GM19025 (cell line): Measurements from ENCODE around the gene CWF19L1.
A peak's percentile ranks its signal among the peaks of the same experiment; 100 is the strongest.

Experiments
- ATAC-seq: cut with Tn5 transposase; IDR thresholded peaks from one replicate; pipeline ENCODE4 v1.9.1; 2021; ENCODE audit warnings: mild to moderate bottlenecking, low read depth, moderate library complexity; ENCODE audit not compliant: unreplicated experiment

The CWF19L1 gene

DNA sequence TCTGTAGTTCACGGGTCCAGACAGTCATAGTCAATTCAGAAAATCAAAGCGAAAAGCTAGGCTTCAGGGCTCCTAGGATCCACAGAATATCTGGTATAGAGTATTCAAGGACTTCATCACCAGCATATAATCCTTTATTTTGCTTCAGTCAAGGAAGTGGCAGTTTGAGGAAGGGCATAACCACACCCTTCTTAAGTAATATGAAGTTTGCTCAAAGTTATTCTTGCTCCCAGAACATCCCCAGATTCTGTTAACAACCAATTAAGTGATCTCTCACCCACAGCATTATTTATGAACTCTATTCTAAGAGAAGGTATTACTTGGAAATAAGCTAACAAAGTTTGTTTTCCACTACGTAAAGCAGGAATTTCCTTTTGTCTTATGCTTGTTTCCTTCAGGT, 13.2 kb downstream of the CWF19L1 start:
- no peak for ATAC-seq

DNA sequence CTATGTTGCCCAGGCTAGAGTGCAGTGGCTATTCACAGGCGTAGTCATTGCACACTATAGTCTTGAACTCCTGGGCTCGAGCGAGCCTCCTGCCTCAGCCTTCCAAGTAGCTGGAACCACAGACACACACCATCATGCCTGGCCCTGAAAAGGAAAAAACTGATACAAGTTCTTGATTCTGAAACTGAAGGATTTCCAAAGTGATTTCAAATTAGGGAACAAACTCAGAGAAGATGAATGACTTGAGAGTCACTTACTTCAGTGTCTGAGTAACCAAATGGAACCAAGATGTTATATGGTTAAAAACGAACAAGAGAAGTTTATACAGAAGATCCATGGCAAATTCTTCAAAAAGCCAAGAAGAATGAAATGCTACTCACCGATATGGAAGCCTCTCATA, 14.4 kb downstream of the CWF19L1 start:
- no peak for ATAC-seq

DNA sequence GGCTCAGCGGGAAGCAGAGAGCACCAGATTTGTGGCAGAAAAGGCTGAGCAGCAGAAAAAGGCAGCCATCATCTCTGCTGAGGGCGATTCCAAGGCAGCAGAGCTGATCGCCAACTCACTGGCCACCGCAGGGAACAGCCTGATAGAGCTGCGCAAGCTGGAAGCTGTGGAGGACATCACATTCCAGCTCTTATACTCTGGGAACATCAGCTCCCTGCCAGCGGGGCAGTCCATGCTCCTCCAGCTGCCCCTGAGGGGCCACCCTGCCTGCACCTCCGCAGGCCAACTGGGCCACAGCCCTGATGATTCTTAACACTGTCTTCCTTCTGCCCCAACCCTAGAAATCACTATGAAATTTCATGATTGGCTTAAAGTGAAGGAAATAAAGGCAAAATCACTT, 18.6 kb downstream of the CWF19L1 start:
- ATAC-seq, result no peak

- no peak for ATAC-seq
Observed at GRCh38 chr10:100245484-100246220, 21.8 kb downstream of the CWF19L1 start.

DNA sequence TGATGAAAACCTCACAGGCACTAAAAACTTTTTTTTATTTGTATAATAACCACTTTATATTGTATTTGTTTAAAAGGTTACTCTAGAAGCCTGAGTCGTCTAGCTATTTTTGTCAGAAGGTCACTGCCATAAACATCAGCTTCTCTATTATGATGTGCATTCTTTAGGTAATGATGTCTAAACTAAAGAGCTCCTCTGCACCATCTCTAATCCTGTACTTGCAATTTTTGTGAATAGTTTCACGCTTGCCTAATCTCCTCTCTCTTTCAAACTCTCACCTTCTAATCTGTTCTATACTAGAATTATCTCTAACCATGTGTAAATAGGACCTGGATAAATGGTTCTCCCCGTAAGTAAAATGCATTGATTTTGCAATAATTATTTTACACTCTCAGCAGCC, 27.6 kb downstream of the CWF19L1 start:
- no peak for ATAC-seq

DNA sequence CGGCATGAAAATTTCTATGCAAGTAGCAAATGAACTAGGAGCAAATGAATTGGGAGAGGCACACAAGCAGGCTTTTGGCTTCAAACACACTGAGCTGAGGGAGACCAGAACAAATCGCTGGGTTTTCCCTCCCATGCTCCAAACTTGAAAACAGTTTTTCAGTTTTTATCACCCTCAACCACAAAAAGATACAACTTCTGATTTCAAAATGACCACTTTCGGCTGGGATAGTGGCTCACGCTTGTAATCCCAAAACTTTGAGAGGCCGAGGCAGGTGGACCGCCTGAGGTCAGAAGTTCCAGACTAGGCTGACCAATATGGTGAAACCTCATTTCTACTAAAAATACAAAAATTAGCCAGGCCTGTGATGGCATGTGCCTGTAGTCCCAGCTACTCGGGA, 29.0 kb downstream of the CWF19L1 start:
- no peak for ATAC-seq

DNA sequence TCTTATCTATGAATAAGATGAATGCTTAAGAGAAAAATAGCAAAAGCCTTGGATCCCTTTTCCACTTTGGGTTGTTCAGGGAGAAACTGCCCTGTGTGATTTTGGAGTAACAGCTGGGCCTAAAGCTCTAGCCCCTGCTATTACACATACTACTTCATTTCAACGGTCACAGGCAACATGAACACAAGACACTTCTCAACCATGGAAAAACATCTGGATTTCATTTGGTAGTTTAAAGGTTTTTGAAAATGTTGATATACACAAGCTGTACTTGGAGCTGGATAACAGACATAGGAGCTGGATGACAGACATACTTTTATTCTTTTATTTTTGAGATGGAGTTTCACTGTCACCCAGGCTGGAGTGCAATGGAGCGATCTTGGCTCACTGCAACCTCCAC, 35.3 kb downstream of the CWF19L1 start:
- ATAC-seq, result no peak

- no peak for ATAC-seq
Observed at GRCh38 chr10:100229819-100230422, 37.5 kb downstream of the CWF19L1 start.

DNA sequence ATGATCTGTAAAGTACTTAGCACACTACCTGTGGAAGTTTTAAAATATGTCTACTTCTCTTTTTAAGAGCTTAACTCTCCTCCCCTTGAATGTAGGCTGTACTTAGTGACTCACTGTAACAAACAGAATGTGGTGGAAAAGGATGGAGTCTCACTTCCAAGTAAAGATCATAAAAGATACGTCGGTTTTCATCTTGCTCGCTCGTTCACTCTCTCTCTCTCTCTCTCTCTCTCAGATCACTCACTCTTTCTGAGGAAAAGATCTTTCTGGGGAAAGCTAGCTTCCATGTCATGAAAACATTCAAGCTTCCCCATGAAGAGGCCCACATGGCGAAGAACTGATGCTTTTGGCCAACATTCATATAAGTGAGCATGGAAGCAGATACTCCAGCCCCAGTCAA, 43.6 kb downstream of the CWF19L1 start:
- ATAC-seq, result no peak

- ATAC-seq, result no peak
Observed at GRCh38 chr10:100222529-100222928, 44.9 kb downstream of the CWF19L1 start.

DNA sequence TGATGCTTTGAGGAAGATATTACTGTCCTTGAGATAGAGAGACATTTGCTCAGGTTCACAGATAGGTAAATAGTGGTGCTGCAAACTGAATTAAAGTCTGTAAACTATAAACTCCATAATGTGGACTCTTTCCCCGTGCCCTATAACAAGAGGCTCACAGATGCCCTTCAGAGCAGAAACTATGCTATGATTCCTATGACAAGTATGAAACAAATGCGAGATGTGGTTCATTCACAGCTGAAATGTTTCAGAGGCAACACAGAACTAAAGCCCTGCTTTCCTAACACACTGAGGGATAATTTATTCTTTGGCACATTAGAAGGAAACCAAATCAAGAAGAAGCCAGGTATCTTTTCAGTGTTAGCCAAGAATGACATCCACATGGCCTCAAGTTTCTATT, 51.4 kb downstream of the CWF19L1 start:
- no peak for ATAC-seq

DNA sequence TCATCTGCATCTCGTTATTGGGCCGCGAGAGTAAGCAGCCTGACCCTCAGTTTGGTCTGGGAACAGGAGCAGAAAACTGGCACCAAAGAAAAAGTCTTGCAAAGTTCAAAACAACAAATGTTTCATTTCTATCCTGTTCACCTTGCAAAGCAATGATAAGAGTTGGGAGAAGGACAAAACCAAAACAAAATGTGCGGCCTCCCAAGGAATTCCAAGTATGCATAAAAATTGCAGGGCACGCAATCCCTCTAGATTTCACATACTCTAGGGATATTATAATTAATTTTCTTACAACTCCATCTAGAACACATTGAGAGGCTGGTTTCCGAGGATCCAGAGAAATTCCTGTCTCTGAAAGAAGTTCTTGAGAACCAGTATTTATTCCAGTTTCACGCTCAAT, 58.1 kb downstream of the CWF19L1 start:
- ATAC-seq, result no peak

- no peak for ATAC-seq
Observed at GRCh38 chr10:100208276-100208675, 59.2 kb downstream of the CWF19L1 start.

DNA sequence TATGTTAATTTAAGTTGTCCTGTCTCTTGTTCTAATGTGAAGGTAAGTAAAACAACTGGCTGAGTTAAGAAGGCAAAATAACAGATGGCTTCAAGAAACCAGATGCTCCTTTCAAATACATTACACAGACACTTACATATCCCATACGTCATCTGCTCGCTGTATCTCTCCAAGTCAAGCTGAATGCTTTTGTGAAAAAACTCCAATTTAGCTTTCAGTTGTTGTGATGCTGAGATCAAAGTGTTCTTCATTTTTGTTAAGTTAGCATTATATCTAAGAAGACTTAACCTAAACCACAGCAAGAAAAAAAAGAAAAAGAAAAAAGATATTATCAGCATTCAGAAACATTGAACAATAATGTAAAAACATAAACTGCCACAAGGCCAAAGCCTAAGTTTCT, 63.1 kb downstream of the CWF19L1 start:
- no peak for ATAC-seq

DNA sequence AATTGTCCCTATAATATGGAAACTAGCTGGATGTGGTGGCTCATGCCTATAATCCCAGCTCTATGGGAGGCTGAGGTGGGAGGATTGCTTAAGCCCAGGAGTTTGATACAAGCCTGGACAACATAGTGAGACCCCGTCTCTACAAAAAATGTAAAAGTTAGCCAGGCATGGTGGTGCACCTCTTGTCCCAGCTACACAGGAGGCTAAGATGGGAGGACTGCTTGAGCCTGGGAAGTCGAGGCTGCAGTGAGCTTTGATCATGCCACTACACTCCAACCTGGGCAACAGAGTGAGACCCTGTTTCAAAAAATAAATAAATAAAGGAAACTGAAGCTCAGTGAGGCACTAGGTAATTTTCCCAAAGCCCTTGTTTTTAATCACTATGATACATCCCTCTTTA, 65.9 kb downstream of the CWF19L1 start:
- no peak for ATAC-seq

GRCh38 chr10:100194711-100195110, 72.7 kb downstream of the CWF19L1 start:
- ATAC-seq, result no peak

GRCh38 chr10:100192350-100192749, 75.1 kb downstream of the CWF19L1 start:
- ATAC-seq, result no peak

DNA sequence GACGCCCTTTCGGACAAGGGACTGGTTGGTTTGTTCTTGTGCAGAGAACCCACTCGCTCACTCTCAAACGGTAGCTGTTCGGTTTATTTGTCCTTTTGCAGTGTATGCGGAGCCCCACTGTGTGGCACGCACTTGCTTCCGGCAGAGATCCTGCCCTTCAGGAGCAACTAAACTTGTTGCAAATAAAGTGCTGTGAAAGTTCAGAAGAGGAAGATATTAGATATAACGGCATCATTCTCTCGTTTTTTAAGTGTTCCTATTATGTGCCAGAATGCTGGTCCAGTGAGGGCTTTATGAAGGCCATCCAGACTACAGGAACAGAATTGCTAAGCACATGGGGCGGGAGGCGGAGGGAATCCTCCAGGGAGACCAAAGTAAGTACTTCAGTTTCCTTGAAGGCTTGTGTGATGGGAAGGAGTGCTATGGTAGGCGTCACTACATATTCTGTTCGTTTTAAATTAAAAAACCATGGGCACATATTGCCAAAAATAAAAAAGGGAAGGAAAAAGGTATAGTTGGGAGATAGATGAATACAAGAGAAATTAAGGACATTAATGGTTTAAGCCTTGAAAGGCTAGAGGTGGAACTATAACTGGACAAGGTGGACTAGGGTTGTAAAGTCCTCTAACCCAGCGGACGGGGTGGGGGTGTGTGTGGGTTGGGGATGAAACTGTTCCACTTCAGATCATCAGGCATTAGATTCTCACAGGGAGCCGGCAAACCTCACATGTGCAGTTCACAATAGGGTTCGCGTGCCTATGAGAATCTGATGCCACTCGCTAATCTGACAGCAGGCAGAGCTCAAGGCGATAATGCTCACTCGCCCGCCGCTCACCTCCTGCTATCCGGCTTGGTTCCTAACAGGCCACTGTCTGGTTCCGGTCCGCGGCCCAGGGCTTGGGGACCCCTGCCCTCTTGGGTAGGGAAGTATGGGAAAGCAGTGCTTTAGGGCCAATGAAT, 80.9 kb downstream of the CWF19L1 start:
- ATAC-seq, result peak; percentile 44

- ATAC-seq, result peak; percentile 85
Observed at GRCh38 chr10:100185364-100186252, 81.8 kb downstream of the CWF19L1 start, which contains the start of gene ERLIN1. ERLIN1 (minus strand) TSS chr10:100186029; CDS start chr10:100185626, 403 bp downstream.

DNA sequence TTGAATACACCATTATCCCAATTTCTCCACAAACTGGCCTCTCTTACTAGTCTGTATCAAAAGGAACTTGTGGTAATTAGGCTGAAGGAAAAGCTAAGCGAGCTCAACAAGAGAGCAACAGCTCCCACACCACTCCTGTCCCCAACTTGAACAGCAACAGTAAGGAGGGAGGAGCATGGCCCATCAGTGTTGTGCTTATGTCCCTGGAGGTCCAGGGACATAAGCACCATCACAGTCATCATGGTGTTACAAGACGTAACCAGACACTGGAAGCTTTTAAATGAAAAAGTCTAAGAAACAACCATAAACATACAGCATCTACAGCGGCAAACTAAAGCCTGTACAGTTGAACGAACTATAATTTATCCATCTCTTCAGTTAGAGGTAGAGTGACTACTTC, 82.6 kb downstream of the CWF19L1 start:
- no peak for ATAC-seq
